Mucosa of rectum (tissue), 2 donors: ENCODE measurements around the gene GTF3C6.
"Not testable (repeated sequence)": the region's sequence is repeated elsewhere in the genome, so short reads cannot be mapped to it uniquely, and the experiment has no call there.

Experiments
- H3K27ac ChIP-seq, 2 donors: one replicate each; pipeline ENCODE4 v1.7.0; 2013; ENCODE audit warnings: inconsistent platforms in 2 of 2, low read depth in 2 of 2, low read length in 2 of 2
- H3K27me3 ChIP-seq, 2 donors: one replicate each; pipeline ENCODE4 v1.7.0; 2013; ENCODE audit warnings: low read length in 2 of 2; ENCODE audit not compliant: control insufficient read depth in 2 of 2, insufficient read depth in 2 of 2
- H3K36me3 ChIP-seq, 2 donors: one replicate each; pipeline ENCODE4 v1.7.0; 2013; ENCODE audit warnings: low read length in 2 of 2; ENCODE audit not compliant: control insufficient read depth in 2 of 2, insufficient read depth in 2 of 2
- H3K4me1 ChIP-seq, 2 donors: one replicate each; pipeline ENCODE4 v1.7.0; 2013; ENCODE audit warnings: low read length in 2 of 2, mild to moderate bottlenecking in 1 of 2; ENCODE audit not compliant: control insufficient read depth in 2 of 2, insufficient read depth in 2 of 2
- H3K4me3 ChIP-seq, 2 donors: one replicate each; pipeline ENCODE4 v1.7.0; 2013; ENCODE audit warnings: low read length in 2 of 2
- H3K9ac ChIP-seq, 2 donors: one replicate each; pipeline ENCODE4 v1.7.0; 2013; ENCODE audit warnings: low read length in 2 of 2, low read depth in 1 of 2, mild to moderate bottlenecking in 1 of 2
- H3K9me3 ChIP-seq, 2 donors: one replicate each; pipeline ENCODE4 v1.7.0; 2013; ENCODE audit warnings: low read length in 2 of 2; ENCODE audit not compliant: control insufficient read depth in 2 of 2
- donor health status: healthy.
- donor health status: Normal muscosa, but diverticular disease.

GTF3C6 gene

GRCh38 chr6:110949679-110950285 lies 8.7 kb upstream of the GTF3C6 start:
- Histone ChIP-seq H3K4me3 (no peak overlapping the region), H3K27ac (no peak overlapping the region), H3K9ac (no peak overlapping the region), H3K9me3 (no peaks in the 10 kb centered on the region), H3K4me1 (peaks cover 0 to 5% of the 10 kb centered on the region in 2 donors), H3K36me3 (no peaks in the 10 kb centered on the region), H3K27me3 (no peaks in the 10 kb centered on the region)

- no peak overlapping the region for H3K9ac ChIP-seq
- H3K4me1 ChIP-seq, result peaks cover 0 to 5% of the 10 kb centered on the region in 2 donors
- H3K4me3 ChIP-seq, result no peak overlapping the region
- no peaks in the 10 kb centered on the region for H3K27me3 ChIP-seq
- no peaks in the 10 kb centered on the region for H3K9me3 ChIP-seq
- no peaks in the 10 kb centered on the region for H3K36me3 ChIP-seq
- H3K27ac ChIP-seq, result no peak overlapping the region
Observed at GRCh38 chr6:110950440-110950839, 8.1 kb upstream of the GTF3C6 start.

DNA sequence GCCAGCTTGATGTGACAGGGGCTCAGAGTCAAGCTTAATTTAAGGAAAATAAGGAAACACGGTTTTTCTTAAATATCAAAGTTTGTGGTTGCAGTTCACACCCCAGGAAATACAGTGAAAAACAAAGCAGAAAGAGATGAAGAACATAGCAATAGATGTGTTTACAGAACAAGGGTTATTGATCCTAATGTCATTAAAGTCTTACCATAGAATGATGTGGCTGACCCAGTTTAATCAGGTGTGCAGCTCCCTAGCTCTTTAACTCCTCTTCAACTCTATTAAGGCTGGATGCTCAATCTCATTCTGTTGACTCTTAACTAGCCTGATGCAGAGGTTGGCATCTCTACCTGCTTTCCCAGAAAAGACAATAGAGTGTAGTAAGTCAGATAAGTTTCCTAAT lies 7.5 kb upstream of the GTF3C6 start:
- Histone ChIP-seq H3K9me3 (no peaks in the 10 kb centered on the region), H3K36me3 (no peaks in the 10 kb centered on the region), H3K27me3 (no peaks in the 10 kb centered on the region), H3K27ac (no peak overlapping the region), H3K9ac (no peak overlapping the region), H3K4me3 (no peak overlapping the region), H3K4me1 (peaks cover 0 to 5% of the 10 kb centered on the region in 2 donors)

- Histone ChIP-seq H3K36me3 (no peaks in the 10 kb centered on the region), H3K4me1 (peaks cover 0 to 5% of the 10 kb centered on the region in 2 donors), H3K9ac (no peak overlapping the region), H3K4me3 (no peak overlapping the region), H3K9me3 (no peaks in the 10 kb centered on the region), H3K27me3 (no peaks in the 10 kb centered on the region), H3K27ac (no peak overlapping the region)
Observed at GRCh38 chr6:110951986-110952794, 6.3 kb upstream of the GTF3C6 start.

DNA sequence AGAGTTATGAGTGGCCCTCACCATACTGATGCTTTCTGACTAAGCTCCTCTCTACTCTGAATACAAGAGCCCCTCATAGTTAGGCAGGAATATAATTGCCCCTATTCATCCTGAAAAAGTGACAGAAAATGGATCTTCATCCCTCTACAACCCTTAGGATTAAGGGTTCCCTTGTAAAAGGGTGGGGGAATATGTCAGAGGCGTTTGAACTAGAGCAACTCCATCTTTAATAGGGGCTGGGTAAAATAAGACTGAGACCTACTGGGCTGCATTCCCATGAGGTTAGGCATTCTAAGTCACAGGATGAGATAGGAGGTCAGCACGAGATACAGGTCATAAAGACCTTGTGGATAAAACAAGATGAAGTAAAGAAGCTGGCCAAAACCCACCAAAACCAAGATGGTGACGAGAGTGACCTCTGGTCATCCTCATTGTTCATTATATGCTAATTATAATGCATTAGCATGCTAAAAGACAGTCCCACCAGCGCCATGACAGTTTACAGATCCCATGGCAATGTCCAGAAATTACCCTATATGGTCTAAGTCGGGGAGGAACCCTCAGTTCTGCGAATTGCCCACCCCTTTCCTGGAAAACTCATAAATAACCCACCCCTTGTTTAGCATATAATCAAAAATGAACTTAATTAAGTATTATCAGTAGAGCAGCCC lies 4.7 kb upstream of the GTF3C6 start:
- no peaks in the 10 kb centered on the region for H3K36me3 ChIP-seq
- no peak overlapping the region for H3K9ac ChIP-seq
- no peak overlapping the region for H3K4me3 ChIP-seq
- H3K27me3 ChIP-seq, result no peaks in the 10 kb centered on the region
- no peak overlapping the region for H3K27ac ChIP-seq
- H3K9me3 ChIP-seq, result no peaks in the 10 kb centered on the region
- peaks cover 4 to 8% of the 10 kb centered on the region in 2 donors for H3K4me1 ChIP-seq

DNA sequence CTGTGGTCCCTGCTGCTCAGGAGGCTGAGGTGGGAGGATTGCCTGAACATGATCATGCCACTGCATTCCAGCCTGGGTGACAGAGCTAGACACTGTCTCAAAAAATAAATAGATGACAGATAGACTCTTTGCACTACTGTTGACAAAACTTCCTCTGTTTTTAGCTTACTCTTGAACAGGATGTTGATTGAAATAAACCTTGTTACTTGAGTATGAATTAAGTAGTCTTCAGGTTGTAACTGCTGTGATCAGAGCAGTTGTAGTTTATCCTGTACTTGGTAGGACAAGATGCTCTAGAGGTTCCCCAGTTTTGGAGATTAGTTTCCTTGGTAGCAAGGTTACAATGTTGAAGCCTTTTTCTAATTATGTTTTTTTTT lies 1.5 kb downstream of the GTF3C6 start:
- H3K4me1 ChIP-seq, result peaks cover 3 to 6% of the 10 kb centered on the region in 2 donors
- H3K27ac ChIP-seq, result no peak overlapping the region
- no peak overlapping the region for H3K4me3 ChIP-seq
- H3K9me3 ChIP-seq, result no peaks in the 10 kb centered on the region
- H3K9ac ChIP-seq, result no peak overlapping the region
- H3K27me3 ChIP-seq, result no peaks in the 10 kb centered on the region
- H3K36me3 ChIP-seq, result peaks cover 6 to 19% of the 10 kb centered on the region in 2 donors

- not testable (repeated sequence) for H3K9ac ChIP-seq, H3K9me3 ChIP-seq, H3K27ac ChIP-seq, H3K4me3 ChIP-seq, H3K4me1 ChIP-seq, H3K27me3 ChIP-seq
- H3K36me3 ChIP-seq, result peaks cover 21 to 26% of the 10 kb centered on the region in 2 donors
Observed at GRCh38 chr6:110962636-110963035, 4.1 kb downstream of the GTF3C6 start.

GRCh38 chr6:110965629-110966229 lies 7.2 kb downstream of the GTF3C6 start:
- Histone ChIP-seq H3K9ac (no peak overlapping the region), H3K27ac (no peak overlapping the region), H3K4me3 (no peak overlapping the region), H3K4me1 (no peaks in the 10 kb centered on the region), H3K9me3 (no peaks in the 10 kb centered on the region), H3K27me3 (no peaks in the 10 kb centered on the region), H3K36me3 (peaks cover 24 to 29% of the 10 kb centered on the region in 2 donors)

DNA sequence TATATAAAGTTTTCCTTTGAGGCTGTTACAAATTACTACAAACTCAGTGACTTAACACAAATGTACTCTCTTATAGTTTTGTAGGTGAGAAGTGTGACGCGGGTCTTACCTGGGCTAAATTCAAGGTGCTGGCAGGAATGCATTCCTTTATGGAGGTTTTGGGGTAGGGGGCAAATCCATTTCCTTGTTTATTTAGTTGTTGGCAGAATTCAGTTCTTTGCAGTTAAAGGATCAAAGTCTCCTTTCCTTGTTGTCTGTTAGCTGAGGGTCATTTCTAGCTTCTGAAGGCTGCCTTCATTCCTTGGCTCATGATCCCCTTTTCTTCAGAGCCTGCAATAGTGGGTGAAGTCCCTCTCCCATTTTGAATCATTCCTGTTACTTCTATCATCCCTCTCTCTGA lies 10.2 kb downstream of the GTF3C6 start:
- H3K4me1 ChIP-seq, H3K4me3 ChIP-seq, H3K27ac ChIP-seq, H3K27me3 ChIP-seq, H3K9me3 ChIP-seq, H3K9ac ChIP-seq: not testable (repeated sequence)
- peaks cover 10 to 19% of the 10 kb centered on the region in 2 donors for H3K36me3 ChIP-seq

DNA sequence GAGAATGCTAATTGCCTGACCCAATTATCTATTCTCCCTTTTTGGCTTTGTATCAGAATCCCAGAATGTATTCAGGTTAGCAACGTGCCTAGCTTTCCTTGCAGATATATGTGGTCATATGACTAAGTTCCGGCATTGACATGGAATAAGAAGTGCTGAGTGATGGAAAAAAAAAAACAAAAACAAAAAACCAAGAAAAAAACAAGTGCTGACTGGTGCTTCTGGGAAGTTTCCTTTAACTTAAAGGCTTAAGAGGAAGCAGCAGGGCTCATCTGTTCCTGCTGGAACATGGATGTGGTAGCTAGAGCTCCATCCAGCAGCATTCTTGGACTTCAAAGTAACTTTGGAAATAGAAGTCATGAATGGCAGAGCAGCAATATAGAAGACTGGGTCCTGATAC lies 13.0 kb downstream of the GTF3C6 start:
- Histone ChIP-seq H3K27me3 (no peaks in the 10 kb centered on the region), H3K36me3 (peaks cover 5 to 6% of the 10 kb centered on the region in 2 donors), H3K4me1 (no peaks in the 10 kb centered on the region), H3K9ac (no peak overlapping the region), H3K4me3 (no peak overlapping the region), H3K27ac (no peak overlapping the region), H3K9me3 (no peaks in the 10 kb centered on the region)
